ENCODE results near the gene ACSL1.

ACSL1 gene

DNA sequence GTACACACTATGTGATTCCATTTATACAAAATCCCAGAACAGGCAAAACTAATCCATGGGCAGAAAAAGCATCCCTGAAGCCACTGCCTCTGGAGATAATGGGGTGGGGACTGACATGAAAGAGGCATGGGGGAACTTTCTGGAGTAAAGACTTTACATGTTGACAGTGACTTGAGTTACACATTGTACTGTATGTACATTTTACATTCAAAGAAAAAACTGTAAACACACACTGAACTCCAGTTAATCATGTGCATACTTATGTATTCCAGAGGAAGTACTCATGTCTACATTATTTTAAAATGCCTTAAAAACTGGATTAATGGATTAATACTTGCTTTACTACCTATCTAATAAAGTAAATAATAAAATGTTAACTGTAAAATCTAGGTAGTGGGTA is 113.4 kb downstream of the ACSL1 start:
- DNase-seq = no peak

GRCh38 chr4:184706453-184706852 is 119.3 kb downstream of the ACSL1 start:
- DNase-seq = peak; percentile 17

- peak; percentile 58 for DNase-seq
These were observed 120.1 kb downstream of the ACSL1 start for GRCh38 chr4:184705692-184706091.

Data from activated CD4-positive, alpha-beta T cell treated with anti-CD3 and anti-CD28 coated beads, Interleukin-2, Interleukin-6, amounts not matched to agents 100 ng/mL and 50 ng/mL, durations not matched to agents 16 hours and 8 hours (primary cell).